Suprapubic skin (tissue), 4 donors: Measurements from ENCODE around the gene DENND10.

Source experiments
- CTCF ChIP-seq, 2 donors: fragments of 200-600 bp in 1 of 2; fragments of 450-650 bp in 1 of 2; sonication (generic) in 1 of 2; IDR thresholded peaks; one replicate each; pipeline ENCODE4 v1.5.1; 2016 to 2019; ENCODE audit warnings: antibody characterized with exemption in 2 of 2, mild to moderate bottlenecking in 1 of 2, moderate library complexity in 1 of 2
- POLR2A ChIP-seq, 2 donors: fragments of 450-650 bp; IDR thresholded peaks; one replicate each; pipeline ENCODE4 v1.6.1; 2017; ENCODE audit warnings: antibody characterized with exemption in 2 of 2, mild to moderate bottlenecking in 2 of 2, moderate library complexity in 2 of 2
- POLR2AphosphoS5 ChIP-seq, 3 donors: sonication (generic); formaldehyde crosslinking; IDR thresholded peaks; one replicate each; pipeline ENCODE4 v1.6.1; 2017; ENCODE audit warnings: antibody characterized with exemption in 3 of 3

GRCh38 chr10:119153661-119154060 lies 49.7 kb downstream of the DENND10 start:
- TF ChIP-seq CTCF (IDR thresholded peaks at IDR 0.05), result no peak
- no peak for TF ChIP-seq POLR2AphosphoS5 (IDR thresholded peaks at IDR 0.05)
- no peak for TF ChIP-seq POLR2A (IDR thresholded peaks at IDR 0.05)
